ENCODE measurements around the gene PPARGC1A. TPM values are rescaled to one million over a fixed set of nuclear protein-coding genes. Genes with fewer than 3 reads are reported as not detected.

Gene PPARGC1A
- total RNA-seq (10.9 TPM), polyA plus RNA-seq (ENCODE audit: insufficient read depth in 1 of 8, insufficient read length in 8 of 8, low replicate concordance in 1 of 8) (10 to 100 TPM in 1 of 8 donors, 1 to 10 TPM in 7; 6.8 to 10.5 (median 7.6) TPM)
- long read RNA-seq, donor 1, partial matches to known transcripts: 0 of 1 reads
- long read RNA-seq, donor 1, other reads (novel, unspliced or antisense): 0 of 1 reads
- long read RNA-seq, donor 2: 0 reads
- long read RNA-seq, donor 3, full-length matches to known transcripts: 1 of 1 reads
- long read RNA-seq, donor 3, partial matches to known transcripts: 0 of 1 reads
- long read RNA-seq, donor 3, other reads (novel, unspliced or antisense): 0 of 1 reads
- long read RNA-seq, donor 4: 0 reads
- long read RNA-seq, donor 5, full-length matches to known transcripts: 1 of 1 reads
- long read RNA-seq, donor 5, partial matches to known transcripts: 0 of 1 reads
- long read RNA-seq, donor 5, other reads (novel, unspliced or antisense): 0 of 1 reads
- long read RNA-seq, donor 6: 0 reads
- long read RNA-seq, donor 7, full-length matches to known transcripts: 2 of 2 reads
- long read RNA-seq, donor 7, partial matches to known transcripts: 0 of 2 reads
- long read RNA-seq, donor 7, other reads (novel, unspliced or antisense): 0 of 2 reads
- long read RNA-seq, donor 8, full-length matches to known transcripts: 1 of 1 reads
- long read RNA-seq, donor 8, partial matches to known transcripts: 0 of 1 reads
- long read RNA-seq, donor 8, other reads (novel, unspliced or antisense): 0 of 1 reads
- long read RNA-seq, donor 9, partial matches to known transcripts: 0 of 1 reads
- long read RNA-seq, donor 9, other reads (novel, unspliced or antisense): 0 of 1 reads
- long read RNA-seq, donor 10, full-length matches to known transcripts: 2 of 2 reads
- long read RNA-seq, donor 10, partial matches to known transcripts: 0 of 2 reads
- long read RNA-seq, donor 10, other reads (novel, unspliced or antisense): 0 of 2 reads
- long read RNA-seq, donor 11: 0 reads

- Histone ChIP-seq H3K27ac (ENCODE audit: low read length) (peak within 1 kb of the TSS; percentile 91), H3K36me3 (ENCODE audit: control insufficient read depth, insufficient read depth, low read length) (no peaks in the 10 kb centered on the region), H3K4me3 (ENCODE audit: low read length) (peak within 1 kb of the TSS; percentile 43), H3K4me1 (ENCODE audit: control insufficient read depth, insufficient read depth, low read length) (peaks cover 9% of the 10 kb centered on the region), H3K27me3 (ENCODE audit: control insufficient read depth, insufficient read depth, low read length) (no peaks in the 10 kb centered on the region), H3K9me3 (replicated peaks; ENCODE audit: control insufficient read depth, low read depth, low read length) (no peaks in the 10 kb centered on the region)
- 3% methylated on average over 6 of the region's 10 CpGs for whole genome bisulfite sequencing (ENCODE audit: insufficient coverage)
- peak; percentile 86 for DNase-seq
Measured at GRCh38 chr4:23889814-23890341, at the start of gene PPARGC1A. TSS of gene PPARGC1A (minus strand) at chr4:23890047. CDS start at chr4:23889957, 90 bp downstream.

- Histone ChIP-seq H3K27me3 (ENCODE audit: control insufficient read depth, insufficient read depth, low read length) (no peaks in the 10 kb centered on the region), H3K36me3 (ENCODE audit: control insufficient read depth, insufficient read depth, low read length) (no peaks in the 10 kb centered on the region), H3K27ac (ENCODE audit: low read length) (no peak overlapping the region), H3K9me3 (replicated peaks; ENCODE audit: control insufficient read depth, low read depth, low read length) (no peaks in the 10 kb centered on the region), H3K4me3 (ENCODE audit: low read length) (no peak overlapping the region), H3K4me1 (ENCODE audit: control insufficient read depth, insufficient read depth, low read length) (peaks cover 3% of the 10 kb centered on the region)
- no peak for DNase-seq
- WGBS (ENCODE audit: insufficient coverage): no CpG with 5 or more reads among the region's 1 CpG
Measured at GRCh38 chr4:23938796-23939195, 48.9 kb upstream of the PPARGC1A start.

GRCh38 chr4:23937173-23937572, 47.3 kb upstream of the PPARGC1A start:
- Histone ChIP-seq H3K36me3 (ENCODE audit: control insufficient read depth, insufficient read depth, low read length) (no peaks in the 10 kb centered on the region), H3K4me3 (ENCODE audit: low read length) (no peak overlapping the region), H3K4me1 (ENCODE audit: control insufficient read depth, insufficient read depth, low read length) (peaks cover 8% of the 10 kb centered on the region), H3K27me3 (ENCODE audit: control insufficient read depth, insufficient read depth, low read length) (no peaks in the 10 kb centered on the region), H3K9me3 (replicated peaks; ENCODE audit: control insufficient read depth, low read depth, low read length) (no peaks in the 10 kb centered on the region), H3K27ac (ENCODE audit: low read length) (no peak overlapping the region)
- no peak for DNase-seq
- 49% methylated on average over 2 of the region's 2 CpGs for WGBS (ENCODE audit: insufficient coverage)

GRCh38 chr4:23934915-23935314, 45.1 kb upstream of the PPARGC1A start:
- Histone ChIP-seq H3K27me3 (ENCODE audit: control insufficient read depth, insufficient read depth, low read length) (no peaks in the 10 kb centered on the region), H3K27ac (ENCODE audit: low read length) (no peak overlapping the region), H3K4me1 (ENCODE audit: control insufficient read depth, insufficient read depth, low read length) (peaks cover 14% of the 10 kb centered on the region), H3K36me3 (ENCODE audit: control insufficient read depth, insufficient read depth, low read length) (no peaks in the 10 kb centered on the region), H3K9me3 (replicated peaks; ENCODE audit: control insufficient read depth, low read depth, low read length) (no peaks in the 10 kb centered on the region), H3K4me3 (ENCODE audit: low read length) (no peak overlapping the region)
- DNase-seq: peak; percentile 68
- WGBS (ENCODE audit: insufficient coverage): 26% methylated on average over 2 of the region's 3 CpGs

GRCh38 chr4:23934223-23934622, 44.4 kb upstream of the PPARGC1A start:
- Histone ChIP-seq H3K4me1 (ENCODE audit: control insufficient read depth, insufficient read depth, low read length) (peaks cover 14% of the 10 kb centered on the region), H3K4me3 (ENCODE audit: low read length) (no peak overlapping the region), H3K27me3 (ENCODE audit: control insufficient read depth, insufficient read depth, low read length) (no peaks in the 10 kb centered on the region), H3K9me3 (replicated peaks; ENCODE audit: control insufficient read depth, low read depth, low read length) (no peaks in the 10 kb centered on the region), H3K36me3 (ENCODE audit: control insufficient read depth, insufficient read depth, low read length) (no peaks in the 10 kb centered on the region), H3K27ac (ENCODE audit: low read length) (no peak overlapping the region)
- WGBS (ENCODE audit: insufficient coverage): 100% methylated on average over 1 of the region's 4 CpGs
- no peak for DNase-seq

- H3K9me3 ChIP-seq (replicated peaks; ENCODE audit: control insufficient read depth, low read depth, low read length): no peaks in the 10 kb centered on the region
- H3K36me3 ChIP-seq (ENCODE audit: control insufficient read depth, insufficient read depth, low read length): no peaks in the 10 kb centered on the region
- H3K4me3 ChIP-seq (ENCODE audit: low read length): no peak overlapping the region
- DNase-seq: peak; percentile 73
- H3K27ac ChIP-seq (ENCODE audit: low read length): no peak overlapping the region
- 33% methylated on average over 1 of the region's 6 CpGs for WGBS (ENCODE audit: insufficient coverage)
- H3K27me3 ChIP-seq (ENCODE audit: control insufficient read depth, insufficient read depth, low read length): no peaks in the 10 kb centered on the region
- peaks cover 14% of the 10 kb centered on the region for H3K4me1 ChIP-seq (ENCODE audit: control insufficient read depth, insufficient read depth, low read length)
Measured at GRCh38 chr4:23932901-23933308, 43.1 kb upstream of the PPARGC1A start.

GRCh38 chr4:23932186-23932585, 42.3 kb upstream of the PPARGC1A start:
- DNase-seq: no peak
- Histone ChIP-seq H3K4me3 (ENCODE audit: low read length) (no peak overlapping the region), H3K27me3 (ENCODE audit: control insufficient read depth, insufficient read depth, low read length) (no peaks in the 10 kb centered on the region), H3K36me3 (ENCODE audit: control insufficient read depth, insufficient read depth, low read length) (no peaks in the 10 kb centered on the region), H3K27ac (ENCODE audit: low read length) (no peak overlapping the region), H3K4me1 (ENCODE audit: control insufficient read depth, insufficient read depth, low read length) (peaks cover 14% of the 10 kb centered on the region), H3K9me3 (replicated peaks; ENCODE audit: control insufficient read depth, low read depth, low read length) (no peaks in the 10 kb centered on the region)
- WGBS (ENCODE audit: insufficient coverage): no CpG with 5 or more reads among the region's 4 CpGs

- H3K36me3 ChIP-seq (ENCODE audit: control insufficient read depth, insufficient read depth, low read length): no peaks in the 10 kb centered on the region
- H3K27ac ChIP-seq (ENCODE audit: low read length): peak overlapping the region; percentile 60
- peak; percentile 22 for DNase-seq
- peaks cover 14% of the 10 kb centered on the region for H3K4me1 ChIP-seq (ENCODE audit: control insufficient read depth, insufficient read depth, low read length)
- no peaks in the 10 kb centered on the region for H3K9me3 ChIP-seq (replicated peaks; ENCODE audit: control insufficient read depth, low read depth, low read length)
- WGBS (ENCODE audit: insufficient coverage): no CpG with 5 or more reads among the region's 2 CpGs
- H3K27me3 ChIP-seq (ENCODE audit: control insufficient read depth, insufficient read depth, low read length): no peaks in the 10 kb centered on the region
- H3K4me3 ChIP-seq (ENCODE audit: low read length): no peak overlapping the region
Measured at GRCh38 chr4:23931489-23931830, 41.6 kb upstream of the PPARGC1A start.

- peaks cover 14% of the 10 kb centered on the region for H3K4me1 ChIP-seq (ENCODE audit: control insufficient read depth, insufficient read depth, low read length)
- no peaks in the 10 kb centered on the region for H3K36me3 ChIP-seq (ENCODE audit: control insufficient read depth, insufficient read depth, low read length)
- H3K4me3 ChIP-seq (ENCODE audit: low read length): no peak overlapping the region
- DNase-seq: peak; percentile 81
- H3K27me3 ChIP-seq (ENCODE audit: control insufficient read depth, insufficient read depth, low read length): no peaks in the 10 kb centered on the region
- WGBS (ENCODE audit: insufficient coverage): 17% methylated on average over 3 of the region's 10 CpGs
- H3K9me3 ChIP-seq (replicated peaks; ENCODE audit: control insufficient read depth, low read depth, low read length): no peaks in the 10 kb centered on the region
- H3K27ac ChIP-seq (ENCODE audit: low read length): peak overlapping the region; percentile 60
Measured at GRCh38 chr4:23930750-23931488, 41.1 kb upstream of the PPARGC1A start.
